Measurements from ENCODE around the gene SHROOM1. TPM values are rescaled to one million over a fixed set of nuclear protein-coding genes. Genes with fewer than 3 reads are reported as not detected.
A peak's percentile ranks its signal among the peaks of the same experiment; 100 is the strongest.

Gene SHROOM1
- total RNA-seq, 2 experiments from 2014 or later: 0.60 to 2.4 TPM

DNA sequence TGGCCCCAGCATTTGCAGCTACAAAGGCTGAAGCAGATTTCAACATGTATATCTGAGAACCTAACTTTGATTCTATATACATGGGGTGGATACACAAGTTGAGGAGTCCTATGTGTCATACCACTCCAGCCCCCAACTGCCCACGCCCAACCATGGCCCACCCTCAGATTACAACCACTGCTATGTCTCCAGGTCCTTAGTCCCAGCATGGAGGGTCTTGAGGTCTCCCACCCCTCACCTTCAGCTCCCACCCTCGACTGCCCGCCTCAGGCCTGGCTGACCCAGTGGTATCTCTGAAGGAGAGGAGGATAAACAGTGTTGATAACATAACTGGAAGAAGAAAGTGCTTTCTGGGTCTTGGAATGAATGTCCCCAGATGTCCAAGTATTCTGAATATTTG, 9.1 kb downstream of the SHROOM1 start:
- no peak overlapping the region for H3K27ac ChIP-seq (ENCODE audit: low read depth, low read length, poor library complexity, severe bottlenecking)
- no peak for DNase-seq (ENCODE audit: low spot score)
- H3K4me3 ChIP-seq (ENCODE audit: low read depth, low read length, poor library complexity, severe bottlenecking): no peak overlapping the region
- CTCF ChIA-PET (ENCODE audit: unreplicated experiment): interaction anchor here (0.6 kb wide), 1 partner anchor 594 kb away, joined by 3 read pairs; no protein-coding TSS in a partner anchor
- H3K79me2 ChIP-seq (ENCODE audit: insufficient read depth, low read depth, low read length): no peaks in the 10 kb centered on the region
- H3K36me3 ChIP-seq (ENCODE audit: insufficient read depth, low read length): no peaks in the 10 kb centered on the region
- no peak for TF ChIP-seq EZH2phosphoT487 (IDR thresholded peaks at IDR 0.05; ENCODE audit: borderline replicate concordance, low read depth, low read length)
- TF ChIP-seq, protein P1, sequence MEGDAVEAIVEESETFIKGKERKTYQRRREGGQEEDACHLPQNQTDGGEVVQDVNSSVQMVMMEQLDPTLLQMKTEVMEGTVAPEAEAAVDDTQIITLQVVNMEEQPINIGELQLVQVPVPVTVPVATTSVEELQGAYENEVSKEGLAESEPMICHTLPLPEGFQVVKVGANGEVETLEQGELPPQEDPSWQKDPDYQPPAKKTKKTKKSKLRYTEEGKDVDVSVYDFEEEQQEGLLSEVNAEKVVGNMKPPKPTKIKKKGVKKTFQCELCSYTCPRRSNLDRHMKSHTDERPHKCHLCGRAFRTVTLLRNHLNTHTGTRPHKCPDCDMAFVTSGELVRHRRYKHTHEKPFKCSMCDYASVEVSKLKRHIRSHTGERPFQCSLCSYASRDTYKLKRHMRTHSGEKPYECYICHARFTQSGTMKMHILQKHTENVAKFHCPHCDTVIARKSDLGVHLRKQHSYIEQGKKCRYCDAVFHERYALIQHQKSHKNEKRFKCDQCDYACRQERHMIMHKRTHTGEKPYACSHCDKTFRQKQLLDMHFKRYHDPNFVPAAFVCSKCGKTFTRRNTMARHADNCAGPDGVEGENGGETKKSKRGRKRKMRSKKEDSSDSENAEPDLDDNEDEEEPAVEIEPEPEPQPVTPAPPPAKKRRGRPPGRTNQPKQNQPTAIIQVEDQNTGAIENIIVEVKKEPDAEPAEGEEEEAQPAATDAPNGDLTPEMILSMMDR (conservative IDR thresholded peaks at IDR 0.05; ENCODE audit: low read length): no peak
- no peaks in the 10 kb centered on the region for H3K9me2 ChIP-seq (ENCODE audit: insufficient read depth, low read length)
- intact Hi-C loops (cut with micrococcal nuclease; ENCODE audit: unreplicated experiment): loop anchor here (5.0 kb wide), 1 partner anchor 159 kb away; no protein-coding TSS in a partner anchor
- H2AFZ ChIP-seq (ENCODE audit: low read length): no peak overlapping the region
- POLR2A ChIA-PET: interaction anchor here (0.7 to 1.6 kb wide), 3 partner anchors 10 to 30 kb away, joined by 3 to 8 read pairs (median 5); no protein-coding TSS in a partner anchor
- no peaks in the 10 kb centered on the region for H3K4me1 ChIP-seq (ENCODE audit: insufficient read depth, low read length, poor library complexity, severe bottlenecking)
- BruUV-seq (replicated peaks): no TSS peak
- no peaks in the 10 kb centered on the region for H4K20me1 ChIP-seq (ENCODE audit: insufficient read depth, low read length)
- no peaks in the 10 kb centered on the region for H3K9me3 ChIP-seq (ENCODE audit: low read length)
- no peak overlapping the region for H3K4me2 ChIP-seq (ENCODE audit: low read length)

DNA sequence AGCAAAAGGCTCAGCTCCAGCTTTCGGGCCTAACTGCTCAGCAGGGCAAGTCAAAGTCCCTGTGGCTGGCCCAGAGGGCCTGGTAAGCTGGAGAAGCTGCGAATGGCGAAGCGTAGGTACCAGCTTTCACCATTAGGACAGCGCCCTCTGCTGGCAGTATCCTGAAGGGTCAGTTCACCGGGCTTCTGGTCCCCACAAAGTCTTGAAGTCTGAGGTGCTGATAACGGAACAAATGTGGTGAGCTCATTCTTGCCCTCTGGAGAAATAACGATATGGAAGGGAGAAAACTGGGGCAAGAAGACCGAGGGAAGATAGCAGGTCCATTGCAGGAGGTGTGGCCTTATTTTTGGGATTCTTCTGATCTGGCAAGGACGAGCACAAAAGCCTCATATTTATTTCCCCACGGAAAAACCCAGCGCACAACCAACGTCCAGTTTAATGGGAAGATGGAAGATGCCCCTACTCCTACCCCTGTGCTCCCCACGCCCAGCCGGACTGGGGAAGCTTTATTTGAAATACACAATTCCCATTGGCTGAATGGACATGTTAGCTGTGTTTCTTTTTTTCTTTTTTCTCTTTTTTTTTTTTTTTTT, 10.2 kb downstream of the SHROOM1 start:
- POLR2A ChIA-PET: interaction anchor here (0.6 to 1.6 kb wide), 8 partner anchors 11 to 444 kb away, joined by 3 to 6 read pairs (median 3); partner anchors contain the start of gene RAD50
- intact Hi-C loops (cut with micrococcal nuclease; ENCODE audit: unreplicated experiment): loop anchor here (1.0 to 5.0 kb wide), 3 partner anchors 158 to 435 kb away; no protein-coding TSS in a partner anchor

More for the DNA sequence above, 10.2 kb downstream of the SHROOM1 start:
- CTCF ChIA-PET (ENCODE audit: unreplicated experiment): interaction anchor here (1.0 to 1.2 kb wide), 3 partner anchors 12 to 318 kb away, joined by 4 read pairs; no protein-coding TSS in a partner anchor
- no peak overlapping the region for H3K4me2 ChIP-seq (ENCODE audit: low read length)
- no TSS peak for BruUV-seq (replicated peaks)
- peak; percentile 84 for DNase-seq (ENCODE audit: low spot score)
- no peak overlapping the region for H3K27ac ChIP-seq (ENCODE audit: low read depth, low read length, poor library complexity, severe bottlenecking)
- no peaks in the 10 kb centered on the region for H3K9me3 ChIP-seq (ENCODE audit: low read length)
- TF ChIP-seq EZH2phosphoT487 (IDR thresholded peaks at IDR 0.05; ENCODE audit: borderline replicate concordance, low read depth, low read length): no peak
- TF ChIP-seq, protein P1 (conservative IDR thresholded peaks at IDR 0.05; ENCODE audit: low read length): peak; percentile 95
- no peaks in the 10 kb centered on the region for H3K9me2 ChIP-seq (ENCODE audit: insufficient read depth, low read length)
- H3K4me1 ChIP-seq (ENCODE audit: insufficient read depth, low read length, poor library complexity, severe bottlenecking): no peaks in the 10 kb centered on the region
- H3K36me3 ChIP-seq (ENCODE audit: insufficient read depth, low read length): no peaks in the 10 kb centered on the region
- H3K4me3 ChIP-seq (ENCODE audit: low read depth, low read length, poor library complexity, severe bottlenecking): no peak overlapping the region
- no peak overlapping the region for H2AFZ ChIP-seq (ENCODE audit: low read length)
- H4K20me1 ChIP-seq (ENCODE audit: insufficient read depth, low read length): no peaks in the 10 kb centered on the region
- no peaks in the 10 kb centered on the region for H3K79me2 ChIP-seq (ENCODE audit: insufficient read depth, low read depth, low read length)
